Activated naive CD8-positive, alpha-beta T cell treated with anti-CD3 and anti-CD28 coated beads, Interleukin-2, amount 10 ng/mL, durations not matched to agents 7 days and 5 days (primary cell): ENCODE measurements around the gene FAM227B. TPM values are rescaled to one million over a fixed set of nuclear protein-coding genes. Genes with fewer than 3 reads are reported as not detected.
"Not testable (repeated sequence)": the region's sequence is repeated elsewhere in the genome, so short reads cannot be mapped to it uniquely, and the experiment has no call there.

Experiments used
- ATAC-seq: fragments of 150-1000 bp; cut with Tn5 transposase; one replicate; pipeline ENCODE4 v1.10.0; 2021; ENCODE audit warnings: low read depth, moderate library complexity
- POLR2A ChIA-PET: fragments of 350-600 bp; sonication (Branson Sonifier 250); formaldehyde crosslinking; loops from one replicate; lab custom pipeline; 2021; ENCODE audit warnings: antibody characterized with exemption; lab: Charles Lee
- DNase-seq: peaks from one replicate; pipeline ENCODE4 v3.0.0; 2021
- H3K27ac Mint-ChIP-seq: one replicate; pipeline ENCODE4 v1.8.0; 2022; ENCODE audit warnings: mild to moderate bottlenecking, mixed read lengths
- H3K27me3 Mint-ChIP-seq: one replicate; pipeline ENCODE4 v1.8.0; 2022; ENCODE audit warnings: mild to moderate bottlenecking, moderate library complexity, mixed read lengths
- H3K36me3 Mint-ChIP-seq: one replicate; pipeline ENCODE4 v1.8.0; 2021; ENCODE audit warnings: mild to moderate bottlenecking, mixed read lengths
- H3K4me1 Mint-ChIP-seq: one replicate; pipeline ENCODE4 v1.8.0; 2021; ENCODE audit warnings: mixed read lengths
- H3K4me3 Mint-ChIP-seq: one replicate; pipeline ENCODE4 v1.8.0; 2022; ENCODE audit warnings: mild to moderate bottlenecking, moderate library complexity, mixed read lengths
- H3K9me3 Mint-ChIP-seq: one replicate; pipeline ENCODE4 v1.8.0; 2021; ENCODE audit warnings: mixed read lengths
- total RNA-seq, 2 experiments: library from RNA; stranded (reverse); gene quantifications; one replicate each; pipeline ENCODE4 v1.2.3, GENCODE V29; 2021

The FAM227B gene
- total RNA-seq, 2 experiments from 2014 or later: 6.1 to 6.6 TPM

DNA sequence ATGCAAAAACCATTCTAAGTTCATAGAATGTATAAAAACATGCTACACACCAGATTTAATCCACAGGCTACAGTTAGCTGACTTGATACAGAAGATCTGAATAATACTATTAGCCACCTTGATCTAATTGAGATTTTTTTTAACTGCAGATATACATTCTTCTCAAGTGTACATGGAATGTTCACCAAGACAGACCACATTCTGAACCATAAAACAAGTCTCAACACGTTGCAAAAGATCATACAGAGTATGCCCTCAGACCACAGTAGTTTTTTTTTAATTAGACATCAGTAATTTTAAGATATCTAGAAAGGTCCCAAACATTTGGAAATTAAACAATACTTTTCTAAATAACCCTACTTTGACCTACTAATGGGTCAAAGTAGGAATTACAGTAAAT, 114.3 kb downstream of the FAM227B start:
- Mint-ChIP-seq H3K4me3 (no peak overlapping the region), H3K4me1 (no peaks in the 10 kb centered on the region), H3K27me3 (no peaks in the 10 kb centered on the region), H3K36me3 (peaks cover 4% of the 10 kb centered on the region), H3K9me3 (peaks cover 11% of the 10 kb centered on the region), H3K27ac (no peak overlapping the region)
- ATAC-seq (no peak), DNase-seq (no peak)
- POLR2A ChIA-PET: no interaction called here

DNA sequence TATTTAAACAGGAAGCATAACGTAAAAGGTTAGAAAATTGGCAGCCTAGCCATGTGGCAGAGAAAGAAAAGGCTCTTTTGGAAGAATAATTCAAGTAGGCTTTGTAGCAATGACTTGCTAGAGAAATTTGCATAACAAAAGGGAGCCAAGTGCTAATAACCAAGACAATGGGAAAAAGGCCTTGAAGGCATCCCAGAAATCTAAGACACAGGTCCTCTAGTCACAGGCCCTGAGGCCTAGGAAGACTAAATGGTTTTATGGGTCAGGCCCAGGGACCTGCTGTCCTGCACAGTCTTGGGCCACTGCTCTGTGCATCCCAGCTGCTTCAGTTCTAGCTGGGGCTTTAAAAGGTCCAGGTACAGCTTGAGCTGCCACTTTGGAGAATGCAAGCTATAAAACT, 119.0 kb downstream of the FAM227B start:
- DNase-seq: no peak
- Mint-ChIP-seq H3K27me3 (no peaks in the 10 kb centered on the region), H3K36me3 (peaks cover 4% of the 10 kb centered on the region), H3K27ac (no peak overlapping the region), H3K4me1 (no peaks in the 10 kb centered on the region), H3K9me3 (peaks cover 18% of the 10 kb centered on the region), H3K4me3 (no peak overlapping the region)
- no peak for ATAC-seq
- POLR2A ChIA-PET: no interaction called here

DNA sequence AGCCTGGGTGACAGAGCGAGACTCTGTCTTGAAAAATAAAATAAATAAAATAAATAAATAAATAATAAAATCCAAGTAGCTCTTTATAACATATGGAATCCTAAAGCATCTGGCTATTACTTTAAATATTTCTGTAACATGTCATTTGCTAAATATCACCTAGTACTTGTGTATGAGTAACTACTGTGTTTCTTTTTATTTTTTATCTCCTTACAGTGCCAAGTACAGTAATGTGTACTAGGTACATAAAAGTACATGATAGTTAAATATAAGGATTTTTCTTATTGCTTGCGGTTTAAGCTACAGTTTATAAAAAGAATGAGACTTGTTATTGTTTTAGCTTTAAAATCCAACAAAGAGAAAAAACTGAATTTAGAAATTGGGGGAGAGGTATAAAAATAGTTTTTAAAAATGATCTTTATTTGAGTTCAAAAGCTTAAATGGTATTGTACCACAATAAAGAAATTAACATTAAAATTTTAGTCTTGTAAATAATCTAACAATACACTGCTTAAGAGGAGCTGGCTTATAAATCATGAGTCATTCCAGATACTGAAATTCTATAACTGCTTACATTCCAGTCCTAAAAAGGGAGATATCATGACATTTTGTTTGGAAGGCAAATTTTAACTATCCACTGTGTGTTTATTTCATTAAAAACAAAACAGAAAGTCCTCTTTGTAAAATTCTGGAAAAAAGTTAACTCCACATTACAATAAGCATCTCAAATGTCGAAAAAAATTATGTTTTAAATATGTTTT, 124.4 kb downstream of the FAM227B start:
- DNase-seq: no peak
- peaks cover 5% of the 10 kb centered on the region for H3K9me3 Mint-ChIP-seq
- H3K36me3 Mint-ChIP-seq: no peaks in the 10 kb centered on the region
- no peaks in the 10 kb centered on the region for H3K4me1 Mint-ChIP-seq
- H3K4me3 Mint-ChIP-seq: no peak overlapping the region
- ATAC-seq: no peak
- no peak overlapping the region for H3K27ac Mint-ChIP-seq
- POLR2A ChIA-PET: no interaction called here
- H3K27me3 Mint-ChIP-seq: no peaks in the 10 kb centered on the region

DNA sequence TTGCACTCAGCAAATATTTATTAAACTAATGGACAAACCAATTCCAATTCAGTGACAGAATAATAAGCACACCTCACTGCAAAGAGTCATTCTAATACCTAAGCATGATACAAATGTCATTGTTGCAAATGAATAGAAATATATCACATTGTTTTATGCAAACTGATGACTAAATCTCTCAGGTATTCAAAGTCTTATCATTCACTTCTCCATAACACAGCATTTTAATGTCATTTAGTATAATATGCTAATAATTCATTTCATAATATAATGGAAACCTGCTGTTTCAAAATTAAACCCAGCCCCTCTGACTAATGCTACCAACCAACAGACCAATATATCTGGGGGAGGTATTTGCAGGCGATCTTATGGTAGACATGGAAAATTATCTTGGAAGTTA, 125.8 kb downstream of the FAM227B start:
- POLR2A ChIA-PET: no interaction called here
- Mint-ChIP-seq H3K36me3 (no peaks in the 10 kb centered on the region), H3K27me3 (no peaks in the 10 kb centered on the region), H3K27ac (no peak overlapping the region), H3K4me1 (no peaks in the 10 kb centered on the region), H3K4me3 (no peak overlapping the region), H3K9me3 (no peaks in the 10 kb centered on the region)
- no peak for DNase-seq
- ATAC-seq: no peak

DNA sequence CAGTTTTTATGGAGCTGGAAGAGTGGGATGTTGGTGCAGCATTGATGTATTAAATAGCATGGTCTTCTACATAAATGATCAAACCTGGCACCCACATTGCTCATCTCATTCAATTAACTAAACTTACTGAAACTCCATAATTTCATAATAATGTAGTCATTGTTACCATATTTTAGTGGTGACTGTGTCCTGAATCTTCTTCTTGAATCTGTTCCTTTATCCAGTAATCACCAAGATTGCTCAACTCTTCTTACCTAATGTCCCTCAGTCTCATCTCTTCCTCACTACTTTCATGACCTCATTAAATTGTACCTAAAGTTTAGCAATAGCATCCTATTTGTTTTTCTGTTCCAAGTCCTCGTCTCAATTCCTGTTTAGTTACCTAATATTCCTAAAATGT, 127.8 kb downstream of the FAM227B start:
- no peak overlapping the region for H3K4me3 Mint-ChIP-seq
- H3K4me1 Mint-ChIP-seq: no peaks in the 10 kb centered on the region
- no peaks in the 10 kb centered on the region for H3K27me3 Mint-ChIP-seq
- H3K36me3 Mint-ChIP-seq: no peaks in the 10 kb centered on the region
- POLR2A ChIA-PET: no interaction called here
- ATAC-seq: no peak
- DNase-seq: no peak
- no peaks in the 10 kb centered on the region for H3K9me3 Mint-ChIP-seq
- H3K27ac Mint-ChIP-seq: no peak overlapping the region

DNA sequence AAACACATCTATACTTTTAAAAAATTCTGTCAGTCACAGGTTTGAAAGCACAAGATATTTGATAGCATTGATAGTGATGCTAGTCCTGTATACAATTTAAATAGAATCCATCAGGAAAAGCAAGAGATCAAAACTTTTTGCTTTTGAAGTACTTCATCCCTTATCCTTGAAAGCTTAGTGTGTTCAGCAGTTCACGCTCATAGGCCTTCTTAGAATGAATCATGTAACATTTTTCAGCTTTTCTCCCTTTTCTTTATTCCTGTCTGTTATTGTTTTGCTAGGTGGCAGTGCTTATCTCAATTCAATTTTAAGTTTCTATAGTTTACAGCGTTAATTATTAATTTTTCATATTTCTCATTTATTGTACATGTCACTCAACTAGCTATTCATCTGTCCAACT, 128.5 kb downstream of the FAM227B start:
- POLR2A ChIA-PET: no interaction called here
- no peaks in the 10 kb centered on the region for H3K4me1 Mint-ChIP-seq
- H3K4me3 Mint-ChIP-seq: no peak overlapping the region
- no peak overlapping the region for H3K27ac Mint-ChIP-seq
- no peaks in the 10 kb centered on the region for H3K36me3 Mint-ChIP-seq
- no peaks in the 10 kb centered on the region for H3K27me3 Mint-ChIP-seq
- DNase-seq (no peak), ATAC-seq (no peak)
- no peaks in the 10 kb centered on the region for H3K9me3 Mint-ChIP-seq

DNA sequence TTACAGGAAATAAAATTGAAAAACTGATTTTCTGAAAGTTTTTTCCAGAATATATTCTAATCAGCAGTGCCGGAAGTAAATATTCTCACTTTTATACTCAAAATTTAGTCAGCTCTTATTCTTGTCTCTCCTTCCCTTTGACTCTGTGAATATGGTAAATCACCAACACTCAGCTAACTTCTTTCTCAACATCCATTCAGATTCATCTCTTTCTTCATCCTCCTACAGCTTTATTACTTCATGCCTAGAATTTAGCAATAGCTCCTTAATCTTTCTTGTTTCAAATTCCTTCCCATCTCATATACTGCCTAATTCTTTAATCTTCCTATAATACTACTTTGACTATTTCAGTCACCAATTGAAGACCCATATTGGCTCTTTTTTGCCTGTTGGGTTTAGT, 129.7 kb downstream of the FAM227B start:
- H3K9me3 Mint-ChIP-seq: no peaks in the 10 kb centered on the region
- DNase-seq (no peak), ATAC-seq (no peak)
- H3K36me3 Mint-ChIP-seq: no peaks in the 10 kb centered on the region
- H3K27ac Mint-ChIP-seq: no peak overlapping the region
- H3K4me3 Mint-ChIP-seq: no peak overlapping the region
- no peaks in the 10 kb centered on the region for H3K4me1 Mint-ChIP-seq
- H3K27me3 Mint-ChIP-seq: no peaks in the 10 kb centered on the region
- POLR2A ChIA-PET: no interaction called here

DNA sequence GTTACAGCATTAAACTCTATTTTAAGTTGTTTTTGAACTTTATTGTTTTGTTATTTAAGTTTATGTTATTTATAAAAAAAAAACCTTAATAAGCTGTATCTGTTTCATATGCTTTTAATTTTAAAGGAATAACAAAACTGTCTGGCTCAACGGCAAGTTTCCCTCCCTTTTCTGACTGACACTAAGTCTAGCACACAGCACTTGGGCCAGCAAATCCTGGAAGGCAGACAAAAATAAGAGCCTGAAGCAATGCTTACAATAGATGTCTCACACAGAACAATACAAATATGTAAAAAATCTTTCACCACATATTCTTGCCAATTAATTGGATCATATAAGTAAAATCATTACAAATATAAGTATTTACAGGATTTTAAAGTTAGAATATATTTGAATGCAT, 135.2 kb downstream of the FAM227B start:
- H3K27ac Mint-ChIP-seq, ATAC-seq, H3K9me3 Mint-ChIP-seq, H3K36me3 Mint-ChIP-seq, H3K4me1 Mint-ChIP-seq, POLR2A ChIA-PET, DNase-seq, H3K27me3 Mint-ChIP-seq, H3K4me3 Mint-ChIP-seq: not testable (repeated sequence)

DNA sequence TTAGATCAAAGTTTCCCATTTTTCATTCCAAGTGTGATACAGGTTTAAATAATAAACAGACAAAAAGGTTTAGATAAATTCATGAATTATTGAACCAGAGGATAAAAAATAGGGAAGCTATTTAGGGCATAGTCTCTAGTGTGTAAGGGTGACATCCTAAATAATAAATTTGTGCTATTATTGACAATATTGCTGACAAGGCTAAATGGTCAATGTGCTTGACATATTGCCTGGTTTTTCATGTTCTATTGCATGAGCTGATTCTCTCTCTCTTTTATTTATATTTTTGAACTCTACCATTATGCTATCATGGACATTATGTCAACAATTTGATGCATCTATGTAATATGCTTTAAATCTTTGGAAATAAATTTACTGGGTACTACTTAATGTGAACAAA, 141.6 kb downstream of the FAM227B start:
- ATAC-seq, H3K9me3 Mint-ChIP-seq, H3K27me3 Mint-ChIP-seq, H3K4me3 Mint-ChIP-seq, DNase-seq, POLR2A ChIA-PET, H3K27ac Mint-ChIP-seq, H3K4me1 Mint-ChIP-seq, H3K36me3 Mint-ChIP-seq: not testable (repeated sequence)

DNA sequence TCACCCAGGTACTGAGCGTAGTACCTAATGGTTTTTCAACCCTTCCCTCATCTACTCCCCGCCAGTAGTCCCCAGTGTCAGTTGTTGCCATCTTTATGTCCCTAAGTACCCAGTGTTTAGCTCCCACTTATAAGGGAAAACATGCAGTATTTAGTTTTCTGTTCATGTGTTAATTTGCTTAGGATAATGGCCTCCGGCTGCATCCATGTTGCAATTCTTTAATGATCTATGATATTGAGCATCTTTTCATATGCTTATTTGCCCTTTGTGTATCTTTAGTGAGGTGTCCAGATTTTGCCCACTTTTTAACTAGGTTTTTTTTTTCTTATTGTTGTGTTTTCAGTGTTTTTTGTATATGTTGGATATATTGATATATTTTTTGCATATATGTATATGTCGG, 142.6 kb downstream of the FAM227B start:
- H3K27ac Mint-ChIP-seq, H3K36me3 Mint-ChIP-seq, H3K9me3 Mint-ChIP-seq, H3K27me3 Mint-ChIP-seq, POLR2A ChIA-PET, ATAC-seq, DNase-seq, H3K4me1 Mint-ChIP-seq, H3K4me3 Mint-ChIP-seq: not testable (repeated sequence)

DNA sequence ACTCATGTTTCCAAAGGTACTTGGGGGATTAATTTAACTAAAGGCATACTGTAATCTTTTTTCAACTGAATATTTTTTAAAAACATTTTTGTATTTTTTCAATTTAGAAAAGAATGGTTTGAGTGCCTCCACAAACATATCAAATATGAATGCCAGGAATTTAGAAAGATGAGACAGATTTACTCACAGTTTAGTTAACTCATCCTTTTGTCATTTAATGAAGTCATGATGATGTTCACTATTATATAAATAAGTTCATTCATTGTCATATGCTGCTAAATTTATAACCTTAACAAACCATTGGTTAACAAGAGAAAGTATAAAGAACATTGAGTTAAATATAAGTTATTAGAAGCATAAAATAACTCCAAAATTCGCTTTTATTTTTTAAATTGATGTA, 147.6 kb downstream of the FAM227B start:
- Mint-ChIP-seq H3K27me3 (peaks cover 17% of the 10 kb centered on the region), H3K27ac (no peak overlapping the region), H3K9me3 (no peaks in the 10 kb centered on the region), H3K4me3 (no peak overlapping the region), H3K4me1 (no peaks in the 10 kb centered on the region), H3K36me3 (no peaks in the 10 kb centered on the region)
- DNase-seq: no peak
- ATAC-seq: no peak
- POLR2A ChIA-PET: no interaction called here

DNA sequence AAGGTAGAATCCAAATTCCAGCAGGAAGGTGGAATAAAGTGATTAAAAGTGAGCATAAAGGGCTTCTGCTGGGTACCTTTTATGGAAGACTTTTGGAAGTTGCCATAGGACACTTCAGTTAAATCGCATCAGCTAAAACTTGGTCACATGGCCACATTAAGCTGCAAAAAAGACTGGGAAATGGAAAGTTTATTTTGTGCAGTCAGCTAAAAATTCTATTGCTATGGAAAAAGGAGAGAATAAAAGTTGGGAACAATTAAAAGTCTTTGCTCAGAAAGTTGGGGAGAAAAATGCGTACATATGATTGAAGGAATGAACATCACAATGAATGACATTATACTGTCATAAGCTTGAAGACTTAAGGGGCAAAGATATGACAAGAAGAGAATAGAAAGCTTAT, 148.3 kb downstream of the FAM227B start:
- Mint-ChIP-seq H3K4me1 (peaks cover under 1% of the 10 kb centered on the region), H3K27ac (no peak overlapping the region), H3K4me3 (no peak overlapping the region), H3K36me3 (no peaks in the 10 kb centered on the region), H3K9me3 (no peaks in the 10 kb centered on the region), H3K27me3 (peaks cover 17% of the 10 kb centered on the region)
- DNase-seq (no peak), ATAC-seq (no peak)
- POLR2A ChIA-PET: no interaction called here

DNA sequence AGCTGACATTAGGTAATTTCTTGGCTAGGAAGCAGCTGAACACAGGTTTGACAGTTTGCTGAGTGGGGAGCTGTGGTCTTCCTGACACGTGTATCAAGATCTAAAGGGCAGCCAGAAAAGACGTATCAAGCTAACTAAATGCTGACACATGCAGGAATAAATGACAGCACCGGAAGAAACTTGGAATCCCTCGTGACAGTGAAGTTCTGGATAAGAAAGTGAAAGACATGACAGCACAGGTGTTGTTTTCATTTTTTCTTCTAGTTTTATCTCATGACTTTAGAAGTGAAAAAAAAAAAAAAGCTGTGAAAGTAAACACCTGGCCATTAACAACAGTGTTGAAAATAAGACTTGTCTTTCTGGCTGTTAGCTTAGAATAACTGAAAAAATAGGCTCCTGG, 148.9 kb downstream of the FAM227B start:
- no peak overlapping the region for H3K27ac Mint-ChIP-seq
- ATAC-seq: no peak
- no peaks in the 10 kb centered on the region for H3K36me3 Mint-ChIP-seq
- H3K4me1 Mint-ChIP-seq: peaks cover 5% of the 10 kb centered on the region
- no peaks in the 10 kb centered on the region for H3K9me3 Mint-ChIP-seq
- no peak overlapping the region for H3K4me3 Mint-ChIP-seq
- DNase-seq: no peak
- peaks cover 17% of the 10 kb centered on the region for H3K27me3 Mint-ChIP-seq
- POLR2A ChIA-PET: no interaction called here

DNA sequence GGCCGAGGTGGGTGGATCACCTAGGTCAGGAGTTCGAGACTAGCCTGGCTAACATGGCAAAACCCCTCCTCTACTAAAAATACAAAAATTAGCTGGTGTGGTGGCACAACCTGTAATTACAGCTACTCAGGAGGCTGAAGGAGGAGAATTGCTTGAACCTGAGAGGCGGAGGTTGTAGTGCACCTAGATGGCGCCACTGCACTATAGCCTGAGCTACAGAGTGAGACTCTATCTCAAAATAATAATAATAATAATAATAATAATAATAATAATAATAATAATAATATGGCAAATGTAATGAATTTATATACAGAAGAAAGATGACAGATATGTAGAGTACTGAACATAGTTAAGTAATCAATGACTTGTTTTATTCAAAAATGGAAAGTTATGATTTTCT, 149.4 kb downstream of the FAM227B start:
- peaks cover 17% of the 10 kb centered on the region for H3K27me3 Mint-ChIP-seq
- H3K27ac Mint-ChIP-seq, H3K4me1 Mint-ChIP-seq, POLR2A ChIA-PET, H3K36me3 Mint-ChIP-seq, H3K9me3 Mint-ChIP-seq, H3K4me3 Mint-ChIP-seq, ATAC-seq: not testable (repeated sequence)
- DNase-seq: peak; percentile 36

DNA sequence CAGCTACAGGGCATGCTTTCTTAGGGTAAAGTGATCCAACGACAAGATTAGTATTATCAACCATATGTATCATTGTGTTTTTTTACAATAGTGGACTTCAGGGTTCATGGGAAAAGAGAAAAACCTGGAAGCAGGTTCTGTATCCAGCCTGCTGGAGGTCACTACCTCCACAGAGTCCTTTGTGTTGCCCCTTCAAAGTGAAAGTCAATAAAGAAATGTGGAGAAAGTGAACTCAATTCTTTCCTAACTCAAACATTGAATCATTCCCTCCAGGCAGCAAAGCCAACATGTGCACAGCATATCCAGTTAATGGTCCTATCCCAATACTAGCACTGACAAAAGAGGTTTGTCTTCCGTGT, 152.2 kb downstream of the FAM227B start:
- no peak for ATAC-seq
- H3K27ac Mint-ChIP-seq: no peak overlapping the region
- no peak overlapping the region for H3K4me3 Mint-ChIP-seq
- H3K36me3 Mint-ChIP-seq: no peaks in the 10 kb centered on the region
- no peaks in the 10 kb centered on the region for H3K9me3 Mint-ChIP-seq
- no peak for DNase-seq
- POLR2A ChIA-PET: no interaction called here
- H3K4me1 Mint-ChIP-seq: peaks cover 8% of the 10 kb centered on the region
- H3K27me3 Mint-ChIP-seq: peaks cover 9% of the 10 kb centered on the region
